CMK (cell line): ENCODE data around the gene TMEM132D.

Source experiments
- DNase-seq: peaks from one replicate; pipeline ENCODE4 v3.0.0-alpha.2; 2010; ENCODE audit warnings: low read depth

TMEM132D gene

GRCh38 chr12:129534966-129535750, 368.7 kb downstream of the TMEM132D start:
- no peak for DNase-seq

- DNase-seq = no peak
Observed at GRCh38 chr12:129532707-129533499, 370.9 kb downstream of the TMEM132D start.

- no peak for DNase-seq
Observed at GRCh38 chr12:129532082-129532481, 371.7 kb downstream of the TMEM132D start.

- no peak for DNase-seq
Observed at GRCh38 chr12:129530984-129531383, 372.8 kb downstream of the TMEM132D start.

DNA sequence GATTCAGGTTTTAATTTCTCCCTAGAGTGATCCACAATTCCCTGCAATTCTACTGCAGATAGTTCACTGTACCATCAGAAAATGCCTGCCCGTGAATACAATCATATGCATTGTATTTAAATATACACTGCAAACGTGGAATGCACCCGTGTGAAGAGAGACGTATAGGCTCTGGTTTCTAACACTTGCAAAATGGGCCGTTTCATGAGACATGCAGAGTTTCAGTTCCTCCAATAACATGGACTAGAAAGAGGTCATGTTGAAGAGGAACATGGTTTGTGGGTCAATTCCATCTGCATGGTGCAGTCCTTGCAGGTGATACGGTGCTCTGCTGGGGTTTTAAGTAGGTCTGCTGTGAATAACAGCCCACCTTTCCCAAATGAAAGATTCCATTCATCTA, 373.3 kb downstream of the TMEM132D start:
- no peak for DNase-seq

DNA sequence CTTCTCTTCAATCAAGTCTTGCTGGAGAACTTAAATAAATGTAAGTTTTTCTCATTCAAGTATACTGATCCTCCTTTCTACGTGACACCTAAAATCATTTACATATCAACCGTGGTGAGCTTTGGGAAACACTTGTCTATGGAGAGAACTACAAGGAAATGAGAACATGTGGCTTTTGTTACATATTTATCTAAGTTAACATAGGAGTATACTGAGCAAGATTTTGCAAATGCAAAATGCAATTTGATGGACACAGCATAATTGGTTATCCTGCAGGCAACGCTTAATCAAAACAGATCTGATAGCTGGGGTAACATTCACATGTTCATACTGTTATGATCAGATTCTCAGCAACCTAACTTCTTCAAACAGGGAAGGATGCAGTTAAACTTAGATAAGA, 376.3 kb downstream of the TMEM132D start:
- DNase-seq = no peak

- no peak for DNase-seq
Observed at GRCh38 chr12:129523621-129524020, 380.2 kb downstream of the TMEM132D start.

DNA sequence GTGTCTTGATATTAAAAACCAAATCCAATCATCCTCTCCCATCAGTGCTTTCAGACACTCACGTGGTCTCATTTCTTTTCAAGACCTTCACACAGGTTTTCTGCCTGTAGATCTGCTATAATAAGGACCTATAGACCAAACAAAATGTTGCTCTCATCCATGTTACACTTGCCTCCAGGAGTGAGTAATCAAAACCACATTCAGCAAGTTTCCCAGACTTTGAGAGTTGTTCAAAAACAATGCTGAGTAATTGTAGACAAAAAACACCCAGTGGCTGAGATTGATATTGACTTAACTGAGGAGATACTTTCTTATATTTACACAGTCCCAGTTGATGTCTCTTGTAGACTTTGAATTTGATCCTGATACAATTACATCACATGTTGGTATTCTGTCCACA, 383.1 kb downstream of the TMEM132D start:
- no peak for DNase-seq

- DNase-seq = no peak
Observed at GRCh38 chr12:129503802-129504201, 400.0 kb downstream of the TMEM132D start.

- no peak for DNase-seq
Observed at GRCh38 chr12:129496226-129496625, 407.6 kb downstream of the TMEM132D start.

- no peak for DNase-seq
Observed at GRCh38 chr12:129494766-129495165, 409.1 kb downstream of the TMEM132D start.

- DNase-seq = no peak
Observed at GRCh38 chr12:129494260-129494659, 409.6 kb downstream of the TMEM132D start.

DNA sequence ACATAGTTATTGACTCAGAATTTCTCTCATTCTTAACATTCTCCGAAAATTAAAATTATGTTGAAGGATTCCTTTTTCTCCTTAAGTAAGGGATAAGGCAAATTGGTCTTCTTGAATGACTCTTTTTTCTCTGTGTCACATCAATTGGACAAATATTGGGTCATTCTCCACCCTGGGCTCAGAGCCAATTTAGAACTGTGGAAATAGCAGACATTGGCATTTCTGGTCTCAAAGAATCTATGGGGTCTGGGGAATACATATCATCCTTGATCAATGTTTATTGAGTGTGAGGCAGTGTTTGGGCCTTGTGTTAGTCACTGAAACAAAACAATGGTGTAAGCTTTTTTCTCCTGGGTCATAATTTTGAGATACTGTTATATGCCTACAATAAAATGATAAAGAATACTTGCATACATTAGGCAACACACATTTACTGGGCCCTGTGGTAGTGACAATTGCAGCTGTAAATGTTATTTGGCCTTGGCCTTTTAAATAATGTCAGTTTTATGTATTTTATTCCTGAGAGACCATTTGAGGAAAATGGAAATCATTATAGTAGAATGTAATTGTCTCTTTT, 414.6 kb downstream of the TMEM132D start:
- no peak for DNase-seq

- no peak for DNase-seq
Observed at GRCh38 chr12:129486931-129487330, 416.9 kb downstream of the TMEM132D start.

DNA sequence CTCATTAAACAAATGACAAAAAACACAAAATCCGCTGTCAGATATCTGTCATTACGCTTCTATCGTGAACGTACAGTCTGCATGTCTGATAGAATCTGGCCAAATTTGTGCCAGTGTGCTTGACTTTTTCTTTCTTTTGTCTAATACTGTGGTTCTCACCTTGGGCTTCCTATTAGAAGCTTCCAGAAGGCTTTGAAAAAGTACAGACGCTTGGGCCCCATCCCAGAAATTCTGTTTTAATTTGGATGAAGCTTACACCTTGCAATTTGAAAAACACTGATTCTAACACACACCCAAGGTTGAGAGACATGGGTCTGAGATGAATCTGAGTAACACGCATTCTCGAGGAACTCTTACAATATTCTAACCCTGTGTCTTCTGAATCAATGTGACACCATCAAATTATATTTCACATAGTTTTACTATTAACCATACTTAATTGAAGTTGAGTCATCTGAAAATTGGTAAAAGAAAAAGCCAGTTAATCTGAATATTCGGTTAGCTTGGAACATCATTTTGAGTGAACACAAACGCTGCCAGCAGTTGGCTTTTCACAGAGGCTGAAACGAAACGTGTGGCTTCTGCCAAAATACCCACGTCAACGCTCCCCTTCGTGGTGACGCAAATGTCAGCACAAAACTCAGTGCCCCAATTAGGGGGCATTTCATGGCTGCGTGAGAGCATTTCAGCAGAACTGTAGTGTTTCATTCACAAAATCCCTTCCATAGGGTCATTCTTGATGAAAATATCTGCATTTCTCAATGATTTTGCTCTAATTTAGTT, 420.5 kb downstream of the TMEM132D start:
- DNase-seq = no peak

GRCh38 chr12:129481921-129482320, 421.9 kb downstream of the TMEM132D start:
- DNase-seq = no peak

- no peak for DNase-seq
Observed at GRCh38 chr12:129470196-129470595, 433.6 kb downstream of the TMEM132D start.

DNA sequence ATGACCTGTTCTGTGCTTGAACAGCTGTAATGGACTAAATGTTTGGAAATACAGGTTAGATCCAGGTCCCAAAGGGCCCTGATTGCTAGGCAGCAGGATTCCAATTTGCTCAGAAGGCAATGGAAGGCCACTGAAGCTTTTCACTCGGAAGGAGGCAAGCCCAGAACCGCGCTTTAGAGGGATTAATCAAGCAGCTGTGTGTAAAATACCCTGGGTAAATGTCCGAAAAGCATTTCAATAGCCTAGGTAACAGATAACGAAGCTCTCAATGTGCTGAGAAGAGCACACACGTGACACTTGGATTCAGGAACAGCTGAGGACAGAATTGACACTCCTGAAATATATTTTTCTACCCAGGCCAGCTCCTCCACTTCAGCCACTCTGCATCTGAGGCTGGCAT, 436.1 kb downstream of the TMEM132D start:
- no peak for DNase-seq

GRCh38 chr12:129467289-129467688, 436.5 kb downstream of the TMEM132D start:
- DNase-seq = no peak

GRCh38 chr12:129466499-129466898, 437.3 kb downstream of the TMEM132D start:
- no peak for DNase-seq

DNA sequence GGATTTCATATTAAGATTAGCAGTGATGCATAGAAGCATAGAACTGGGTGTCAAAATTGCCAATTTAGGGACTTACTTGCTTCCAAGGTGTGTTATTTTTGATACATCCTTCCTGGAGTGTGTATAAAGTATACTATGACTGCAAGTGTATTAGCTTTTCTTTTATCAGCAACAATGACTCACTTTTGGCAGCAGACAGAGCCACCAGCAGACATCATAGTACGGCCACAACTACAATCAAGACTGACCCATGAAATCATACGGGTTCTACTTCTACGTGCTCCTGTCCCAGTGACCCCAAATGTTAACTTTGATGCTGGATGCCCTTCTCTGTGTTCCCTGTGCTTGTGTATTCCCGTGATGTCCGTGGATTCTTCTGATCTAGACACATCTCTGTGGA, 443.9 kb downstream of the TMEM132D start:
- DNase-seq = no peak

DNA sequence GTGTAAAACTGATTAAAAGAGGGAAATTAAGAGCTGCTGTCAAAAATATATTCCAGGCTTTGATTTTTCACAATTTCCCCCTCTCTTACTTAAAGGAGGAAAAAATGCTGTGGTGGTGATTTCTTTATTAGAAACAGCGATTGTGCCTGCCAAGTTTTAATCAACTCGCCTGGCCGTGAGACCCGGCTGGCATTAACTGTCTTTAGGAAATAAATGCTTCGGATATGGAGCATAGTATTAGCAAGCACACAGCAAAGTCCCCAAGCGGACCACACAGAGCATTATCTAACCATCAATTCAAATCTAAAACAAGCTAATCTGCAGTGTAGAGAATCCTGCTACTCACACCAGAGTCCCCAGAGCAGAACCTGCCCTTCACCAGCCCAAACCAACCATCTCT, 457.1 kb downstream of the TMEM132D start:
- DNase-seq = no peak
